ENCODE results near the gene ELOF1. TPM values are rescaled to one million over a fixed set of nuclear protein-coding genes. Genes with fewer than 3 reads are reported as not detected.

The ELOF1 gene
- total and polyA plus RNA-seq, 2 of the 13 experiments (the other 11 are each of a cell fraction or from before 2014, with no cell fraction given): 14.5 to 43.2 TPM

- TF ChIP-seq FIP1L1 (IDR thresholded peaks at IDR 0.05; ENCODE audit: borderline replicate concordance, insufficient read depth, low read depth, low read length): 0 out of 2 replicates have a peak, but pooled peaks have one; percentile 63
- TF ChIP-seq ZNF496 (CRISPR knock-in tag; IDR thresholded peaks at IDR 0.05; ENCODE audit: insufficient replicate concordance): no peak
- TF ChIP-seq MLLT10 (CRISPR knock-in tag; IDR thresholded peaks at IDR 0.05): no peak
- TF ChIP-seq ZNF550 (CRISPR knock-in tag; IDR thresholded peaks at IDR 0.05; ENCODE audit: borderline replicate concordance): no peak
- TF ChIP-seq AGO2 (optimal IDR thresholded peaks at IDR 0.05; ENCODE audit: low read depth, low read length): no peak
- peak; percentile 33; the same call in 1 of the 2 replicates for TF ChIP-seq HOXA3 (CRISPR knock-in tag; IDR thresholded peaks at IDR 0.05)
- TF ChIP-seq REL (CRISPR knock-in tag; conservative IDR thresholded peaks at IDR 0.05): no peak
- no peak for TF ChIP-seq ZNF549 (CRISPR knock-in tag; IDR thresholded peaks at IDR 0.05)
- peak; percentile 41; the same call in 1 of the 2 replicates for TF ChIP-seq RAD21 (CRISPR knock-in tag; IDR thresholded peaks at IDR 0.05)
- TF ChIP-seq KLF9 (CRISPR knock-in tag; IDR thresholded peaks at IDR 0.05; ENCODE audit: low read depth): no peak
- TF ChIP-seq POGZ (CRISPR knock-in tag; IDR thresholded peaks at IDR 0.05): peak; percentile 54; the same call in 1 of the 2 replicates
- no peak; the same call in 1 of the 2 replicates for TF ChIP-seq ZBTB20 (CRISPR knock-in tag; IDR thresholded peaks at IDR 0.05; ENCODE audit: borderline replicate concordance, low read depth)
- TF ChIP-seq ZNF382 (CRISPR knock-in tag; IDR thresholded peaks at IDR 0.05; ENCODE audit: borderline replicate concordance): no peak
- 0 out of 2 replicates have a peak, but pooled peaks have one; percentile 26 for TF ChIP-seq ZNF280B (CRISPR knock-in tag; IDR thresholded peaks at IDR 0.05; ENCODE audit: borderline replicate concordance)
- TF ChIP-seq ZNF563 (CRISPR knock-in tag; IDR thresholded peaks at IDR 0.05): no peak
- peak; percentile 56; the same call in 1 of the 2 replicates for TF ChIP-seq KDM2A (CRISPR knock-in tag; IDR thresholded peaks at IDR 0.05; ENCODE audit: borderline replicate concordance, low read depth)
- peak; percentile 73; the same call in 1 of the 2 replicates for TF ChIP-seq ZMYM4 (CRISPR knock-in tag; IDR thresholded peaks at IDR 0.05)
- no peak for TF ChIP-seq SOX6 (IDR thresholded peaks at IDR 0.05)
- peak; percentile 43 for TF ChIP-seq SOX6 (CRISPR knock-in tag; IDR thresholded peaks at IDR 0.05)
- TF ChIP-seq SAFB2 (CRISPR knock-in tag; IDR thresholded peaks at IDR 0.05; ENCODE audit: borderline replicate concordance, low read depth): 0 out of 2 replicates have a peak, but pooled peaks have one; percentile 57
- TF ChIP-seq PRDM10 (CRISPR knock-in tag; IDR thresholded peaks at IDR 0.05; ENCODE audit: low read depth): no peak; the same call in 1 of the 2 replicates
- no peak for TF ChIP-seq ZFP90 (CRISPR knock-in tag; IDR thresholded peaks at IDR 0.05; ENCODE audit: borderline replicate concordance)
- no peak for TF ChIP-seq STAG1 (CRISPR knock-in tag; IDR thresholded peaks at IDR 0.05)
Observed at GRCh38 chr19:11558881-11559828, at the start of gene ELOF1 (continued).
